Neutrophil (primary cell): ENCODE results near the gene NEURL1.

Experiments used
- H3K27ac ChIP-seq: fragments of 200-600 bp; sonication (generic); 2 replicates; pipeline ENCODE4 v1.5.1; 2016; ENCODE audit warnings: mild to moderate bottlenecking, moderate library complexity
- H3K27me3 ChIP-seq: fragments of 200-600 bp; sonication (generic); 2 replicates; pipeline ENCODE4 v1.6.0; 2016; ENCODE audit warnings: mild to moderate bottlenecking
- H3K36me3 ChIP-seq: fragments of 200-600 bp; sonication (generic); 2 replicates; pipeline ENCODE4 v1.5.1; 2017
- H3K4me1 ChIP-seq, 2 experiments: fragments of 200-600 bp in 1 of 2; sonication (generic) in 1 of 2; 1 replicate in 1 of 2; 2 replicates in 1 of 2; pipeline versions ENCODE4 v1.5.1 to v1.6.1; 2013 to 2016; ENCODE audit warnings: low read depth in 1 of 2, low read length in 1 of 2, mild to moderate bottlenecking in 1 of 2, moderate library complexity in 1 of 2; ENCODE audit not compliant: control insufficient read depth in 1 of 2, insufficient read depth in 1 of 2
- H3K4me3 ChIP-seq, 2 experiments: fragments of 200-600 bp in 1 of 2; sonication (generic) in 1 of 2; 1 replicate in 1 of 2; 2 replicates in 1 of 2; pipeline ENCODE4 v1.5.1; 2013 to 2016; ENCODE audit warnings: low read depth in 1 of 2, low read length in 1 of 2, mild to moderate bottlenecking in 1 of 2, moderate library complexity in 1 of 2
- H3K9me3 ChIP-seq: fragments of 200-600 bp; sonication (generic); 2 replicates; pipeline ENCODE4 v1.5.1; 2016
- CTCF ChIP-seq: fragments of 200-600 bp; sonication (generic); IDR thresholded peaks from 2 replicates; pipeline ENCODE4 v1.5.1; 2016; ENCODE audit warnings: antibody characterized with exemption

NEURL1 gene

DNA sequence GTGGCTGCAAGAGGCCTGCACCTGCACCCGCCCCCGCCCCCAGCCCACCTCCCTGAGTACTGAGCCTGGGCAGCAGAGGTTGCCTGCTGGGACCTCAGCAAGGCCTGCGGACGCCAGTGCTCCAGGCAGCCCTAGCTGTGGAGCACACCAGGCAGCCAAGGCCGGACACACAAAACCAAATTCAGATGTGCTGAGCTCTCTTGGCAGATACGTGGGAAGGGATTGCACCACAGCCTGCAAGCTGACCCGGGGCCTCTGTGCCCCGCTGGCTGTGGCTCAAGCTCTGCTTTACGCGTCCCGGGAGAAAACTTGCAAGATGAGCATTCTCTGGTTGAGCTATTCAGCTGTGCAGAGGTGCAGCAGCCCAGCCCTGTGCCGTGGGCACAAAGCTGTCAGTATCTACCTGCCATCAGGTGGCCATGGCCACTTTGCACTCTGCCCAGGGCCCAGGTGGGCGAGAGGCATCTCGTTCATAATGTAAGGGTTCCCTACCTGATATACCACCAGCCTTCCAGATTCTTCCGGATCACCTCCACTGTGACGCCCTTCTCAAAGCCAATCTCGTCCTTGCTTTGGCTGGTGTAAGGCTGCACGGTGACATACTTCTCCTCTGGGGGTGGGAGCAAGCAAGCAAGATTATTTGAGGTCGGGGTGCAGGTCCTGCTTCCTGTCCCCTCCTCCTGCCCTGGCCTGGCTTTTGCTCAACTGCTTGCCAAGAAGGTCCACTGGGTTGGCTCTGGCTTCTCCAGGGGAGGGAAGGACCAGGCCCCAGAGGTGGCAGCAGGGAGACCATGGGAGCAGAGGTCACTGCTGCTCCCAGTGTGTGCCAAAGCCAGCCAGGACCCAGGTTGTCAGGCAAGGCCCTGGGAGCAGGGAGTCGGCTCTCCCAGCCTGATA, 123.4 kb downstream of the NEURL1 start:
- Histone ChIP-seq H3K9me3 (no peaks in the 10 kb centered on the region), H3K36me3 (no peaks in the 10 kb centered on the region), H3K27me3 (no peaks in the 10 kb centered on the region), H3K4me3 (no peak overlapping the region), H3K27ac (no peak overlapping the region), H3K4me1 (no peaks in the 10 kb centered on the region)
- no peak for TF ChIP-seq CTCF

GRCh38 chr10:103617602-103618385, 124.3 kb downstream of the NEURL1 start:
- Histone ChIP-seq H3K9me3 (no peaks in the 10 kb centered on the region), H3K27me3 (no peaks in the 10 kb centered on the region), H3K27ac (no peak overlapping the region), H3K4me1 (no peaks in the 10 kb centered on the region), H3K36me3 (no peaks in the 10 kb centered on the region), H3K4me3 (no peak overlapping the region)
- TF ChIP-seq CTCF, result no peak

DNA sequence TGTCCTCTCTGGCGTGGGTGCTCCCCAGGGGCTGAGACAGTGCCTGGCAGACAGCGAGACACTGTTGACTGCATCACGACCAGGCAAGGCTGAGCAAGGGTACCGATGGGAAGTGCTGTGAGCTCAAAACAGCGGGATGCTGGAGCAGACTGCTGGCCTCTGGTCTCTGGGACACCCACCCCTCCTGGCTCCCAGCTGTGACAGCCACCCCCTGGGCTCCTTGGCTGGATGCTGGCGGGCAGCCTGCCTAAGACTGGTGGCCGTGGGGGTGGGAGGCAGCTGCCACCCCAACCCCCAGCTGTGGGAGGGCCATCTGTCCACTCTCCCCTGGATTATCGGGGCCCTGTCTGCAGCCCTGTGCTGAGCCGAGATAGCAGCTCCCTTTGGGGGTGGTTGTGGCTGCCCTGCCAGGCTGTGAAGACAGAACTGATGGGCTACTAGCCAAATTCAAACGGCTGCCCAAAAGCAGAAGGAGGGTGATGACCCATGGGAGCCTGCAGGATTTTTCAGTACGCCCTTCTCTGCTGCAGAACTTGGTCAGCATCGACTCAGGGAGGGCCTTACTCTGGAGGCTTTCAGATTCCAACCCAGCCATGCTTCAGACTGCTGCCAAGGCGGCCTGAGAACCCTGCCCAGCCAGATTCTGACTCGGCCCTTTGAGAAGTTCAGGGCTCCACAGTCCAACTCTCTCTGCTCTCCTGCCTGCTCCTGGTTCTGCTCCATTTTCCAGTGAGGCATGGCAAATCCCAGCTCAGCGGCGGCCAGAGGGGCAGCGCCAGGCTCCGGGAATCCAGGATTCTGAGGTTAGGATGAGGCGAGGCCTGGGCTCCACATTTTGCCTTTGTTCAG, 125.3 kb downstream of the NEURL1 start:
- no peak overlapping the region for H3K27ac ChIP-seq
- H3K27me3 ChIP-seq, result no peaks in the 10 kb centered on the region
- no peaks in the 10 kb centered on the region for H3K36me3 ChIP-seq
- no peaks in the 10 kb centered on the region for H3K4me1 ChIP-seq
- no peaks in the 10 kb centered on the region for H3K9me3 ChIP-seq
- H3K4me3 ChIP-seq, result no peak overlapping the region
- no peak for TF ChIP-seq CTCF

GRCh38 chr10:103619424-103620351, 126.2 kb downstream of the NEURL1 start:
- H3K4me1 ChIP-seq, result no peaks in the 10 kb centered on the region
- no peaks in the 10 kb centered on the region for H3K27me3 ChIP-seq
- H3K36me3 ChIP-seq, result no peaks in the 10 kb centered on the region
- no peak overlapping the region for H3K4me3 ChIP-seq
- H3K9me3 ChIP-seq, result no peaks in the 10 kb centered on the region
- TF ChIP-seq CTCF, result no peak
- H3K27ac ChIP-seq, result no peak overlapping the region
